22Rv1 (cell line): Measurements from ENCODE around the gene SFXN5.

Source experiments
- CTCF ChIP-seq: fragments of 450-650 bp; IDR thresholded peaks from 2 replicates; pipeline ENCODE4 v1.5.1; 2017; ENCODE audit warnings: mild to moderate bottlenecking
- ZFX ChIP-seq: fragments of 450-650 bp; IDR thresholded peaks from 2 replicates; pipeline ENCODE4 v1.6.1; 2017; ENCODE audit warnings: antibody characterized with exemption, borderline replicate concordance

- TF ChIP-seq CTCF (no peak), ZFX (no peak)
Measured at GRCh38 chr2:72921853-72922252, 149.7 kb downstream of the SFXN5 start.
